Vein endothelial cell (primary cell): ENCODE results near the gene DNHD1. TPM values are rescaled to one million over a fixed set of nuclear protein-coding genes. Genes with fewer than 3 reads are reported as not detected.

Experiments used
- total RNA-seq: library from RNA; depleted of rRNA; stranded (reverse); fragments of >200 nt; gene quantifications from 2 replicates; pipeline ENCODE4 v1.2.3, GENCODE V29; 2012

The DNHD1 gene
- 3.3 and 4.5 TPM in 2 replicates for total RNA-seq

GRCh38 chr11:6497069-6497839, at the start of gene DNHD1:
Gene DNHD1, plus strand, starts transcription at chr11:6497280. Its CDS starts 936 bp downstream, at chr11:6498216.

GRCh38 chr11:6473451-6474412, 23.3 kb upstream of the DNHD1 start, which contains the start of gene TRIM3:
Gene TRIM3, minus strand, starts transcription at chr11:6473941. Its CDS starts 8,246 bp downstream, at chr11:6465695.

DNA sequence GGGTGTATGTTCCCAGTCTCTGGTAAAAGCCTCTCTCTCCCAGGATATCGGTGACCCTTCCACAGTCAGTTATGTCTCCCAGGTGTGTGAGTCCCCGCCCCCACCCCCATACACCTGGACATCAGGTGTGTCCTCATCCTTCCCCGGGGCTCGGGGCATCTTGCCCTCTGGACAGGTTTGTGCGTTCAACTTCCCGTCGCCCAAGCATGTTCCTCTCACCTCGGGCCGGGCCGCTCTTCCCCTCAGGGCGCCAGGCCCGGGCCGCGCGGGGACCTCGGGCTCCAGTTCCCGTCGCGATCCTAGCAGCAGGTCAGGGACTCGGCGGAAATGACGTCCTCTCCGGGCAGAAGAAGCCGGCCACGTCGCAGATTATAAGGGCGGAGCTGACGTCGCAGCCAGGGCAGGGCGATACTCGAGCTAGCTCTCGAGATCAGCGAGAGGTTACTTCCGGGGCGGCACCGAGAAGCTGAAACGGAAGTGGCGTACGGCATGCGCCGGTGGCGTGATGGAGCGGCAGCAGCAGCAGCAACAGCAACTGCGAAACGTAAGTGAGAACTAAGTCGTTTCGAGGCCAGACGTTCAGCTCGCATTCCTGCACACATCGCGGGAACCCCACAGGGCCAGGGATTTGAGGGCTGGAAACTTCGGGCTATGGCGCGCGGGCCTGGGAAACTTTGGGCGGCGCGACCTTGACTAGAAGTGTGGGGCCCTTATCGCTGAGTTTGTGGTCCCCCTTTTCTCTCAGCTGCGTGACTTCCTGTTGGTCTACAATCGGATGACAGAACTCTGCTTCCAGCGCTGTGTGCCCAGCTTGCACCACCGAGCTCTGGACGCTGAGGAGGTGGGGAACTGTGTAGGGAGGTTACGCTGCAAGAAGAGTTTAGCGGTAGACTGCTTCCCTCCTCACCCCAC, 15.8 kb upstream of the DNHD1 start, which contains the start of the genes ARFIP2 and TIMM10B:
Gene ARFIP2 (minus strand): TSS at position 320 of the 912 bp plus-strand sequence. CDS start 910 bp downstream, outside the sequence.
Gene TIMM10B (plus strand): TSS at position 490 of the 912 bp plus-strand sequence. CDS start 16 bp downstream, at position 506.

GRCh38 chr11:6603287-6604080, 106.4 kb downstream of the DNHD1 start, which contains the start of the genes ILK and RRP8:
Gene ILK, plus strand, starts transcription at chr11:6603774. Its CDS starts 498 bp downstream, at chr11:6604272.
Gene RRP8, minus strand, starts transcription at chr11:6603616. Its CDS starts 114 bp downstream, at chr11:6603502.

GRCh38 chr11:6612213-6613041, 115.3 kb downstream of the DNHD1 start, which contains the start of gene TAF10:
Gene TAF10, minus strand, starts transcription at chr11:6612216. Its CDS starts 27 bp downstream, at chr11:6612189.

DNA sequence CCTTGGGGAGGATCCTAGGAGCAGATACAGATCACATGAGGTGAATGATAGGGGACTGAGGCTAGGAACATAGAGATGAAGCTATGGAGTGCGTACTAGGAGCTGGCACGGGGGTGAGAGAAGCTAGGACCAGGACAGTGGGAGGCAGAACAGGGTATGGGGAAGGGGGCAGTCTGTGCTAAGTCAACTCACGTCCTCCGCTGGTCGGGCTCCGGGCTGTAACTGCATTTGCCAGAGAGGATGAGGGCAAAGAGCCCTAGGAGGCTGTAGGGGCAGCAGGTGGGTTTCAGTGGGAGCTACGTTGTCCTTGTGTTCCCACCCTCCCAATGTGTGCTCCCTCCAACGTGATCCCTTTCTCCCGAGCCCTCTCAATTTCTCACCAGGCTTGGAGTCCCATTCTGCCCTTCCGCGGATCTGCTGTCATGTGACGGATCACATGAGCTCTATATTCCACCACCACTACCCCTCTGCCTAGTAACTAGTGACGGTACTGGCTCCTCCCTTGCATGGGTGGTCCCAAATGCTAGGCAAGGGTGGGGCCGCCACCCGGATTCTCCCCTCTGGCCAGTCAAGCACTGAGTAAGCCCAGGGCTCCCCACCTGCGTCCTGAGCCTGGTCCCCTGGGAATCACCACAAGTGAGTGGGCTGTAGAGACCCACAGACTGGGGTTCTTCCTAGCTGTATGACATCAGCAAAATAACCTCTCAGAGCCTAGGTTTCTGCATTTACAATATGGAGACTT, 122.1 kb downstream of the DNHD1 start, which contains the start of gene TPP1:
Gene TPP1 (minus strand): TSS at position 419 of the 742 bp plus-strand sequence. CDS start 22 bp downstream, at position 397.

Other genes starting within 250 kb of the DNHD1 start
- not detected in 2 replicates for gene CCKBR, start 237.4 kb upstream of the DNHD1 start, total RNA-seq
- gene CAVIN3, start 176.8 kb upstream of the DNHD1 start, total RNA-seq, result 281 and 346 TPM in 2 replicates
- 35.7 and 42.1 TPM in 2 replicates for gene SMPD1, start 106.8 kb upstream of the DNHD1 start, total RNA-seq
- gene APBB1, start 78.2 kb upstream of the DNHD1 start, total RNA-seq, result 38.1 and 57.8 TPM in 2 replicates
- 0.33 and 0.67 TPM in 2 replicates for gene HPX, start 56.3 kb upstream of the DNHD1 start, total RNA-seq
- gene TRIM3, start 23.3 kb upstream of the DNHD1 start, total RNA-seq, result 16.7 and 19.9 TPM in 2 replicates
- 57.9 and 65.0 TPM in 2 replicates for gene ARFIP2, start 15.9 kb upstream of the DNHD1 start, total RNA-seq
- 25.5 and 30.2 TPM in 2 replicates for gene TIMM10B, start 15.8 kb upstream of the DNHD1 start, total RNA-seq
- 11.1 and 18.5 TPM in 2 replicates for gene RRP8, start 106.3 kb downstream of the DNHD1 start, total RNA-seq
- gene ILK, start 106.5 kb downstream of the DNHD1 start, total RNA-seq, result 140 and 155 TPM in 2 replicates
- 20.3 and 26.8 TPM in 2 replicates for gene TAF10, start 114.9 kb downstream of the DNHD1 start, total RNA-seq
- 118 and 183 TPM in 2 replicates for gene TPP1, start 122.1 kb downstream of the DNHD1 start, total RNA-seq
- gene DCHS1, start 158.5 kb downstream of the DNHD1 start, total RNA-seq, result 58.5 and 108 TPM in 2 replicates
- gene MRPL17, start 186.1 kb downstream of the DNHD1 start, total RNA-seq, result 56.8 and 60.4 TPM in 2 replicates